GM19324 (cell line): ENCODE results near the gene PIEZO1.

Source experiments
- ATAC-seq: cut with Tn5 transposase; IDR thresholded peaks from one replicate; pipeline ENCODE4 v1.9.1; 2021; ENCODE audit warnings: mild to moderate bottlenecking, moderate library complexity; ENCODE audit not compliant: unreplicated experiment, low FRiP score

PIEZO1 gene

GRCh38 chr16:88711750-88712340 lies 73.2 kb downstream of the PIEZO1 start:
- ATAC-seq = no peak

- ATAC-seq = no peak
Measured at GRCh38 chr16:88710556-88710955, 74.5 kb downstream of the PIEZO1 start.

- no peak for ATAC-seq
Measured at GRCh38 chr16:88706965-88707826, 77.8 kb downstream of the PIEZO1 start.

- peak; percentile 81 for ATAC-seq
Measured at GRCh38 chr16:88706229-88706964, 78.6 kb downstream of the PIEZO1 start, which contains the start of the genes CTU2 and RNF166. Gene CTU2, plus strand, starts transcription at chr16:88706503. Its CDS starts 28 bp downstream, at chr16:88706531. Gene RNF166, minus strand, starts transcription at chr16:88706408. Its CDS starts 83 bp downstream, at chr16:88706325.

- peak; percentile 16 for ATAC-seq
Measured at GRCh38 chr16:88705801-88706228, 79.2 kb downstream of the PIEZO1 start.

- no peak for ATAC-seq
Measured at GRCh38 chr16:88705076-88705684, 79.8 kb downstream of the PIEZO1 start.

GRCh38 chr16:88703486-88704309 lies 81.3 kb downstream of the PIEZO1 start:
- no peak for ATAC-seq

GRCh38 chr16:88702371-88703210 lies 82.4 kb downstream of the PIEZO1 start:
- ATAC-seq = no peak

GRCh38 chr16:88701581-88702370 lies 83.2 kb downstream of the PIEZO1 start:
- ATAC-seq = no peak

GRCh38 chr16:88700636-88701482 lies 84.2 kb downstream of the PIEZO1 start:
- peak; percentile 71 for ATAC-seq

- no peak for ATAC-seq
Measured at GRCh38 chr16:88700322-88700635, 84.7 kb downstream of the PIEZO1 start.

GRCh38 chr16:88699180-88699579 lies 85.8 kb downstream of the PIEZO1 start:
- no peak for ATAC-seq

- ATAC-seq = no peak
Measured at GRCh38 chr16:88698646-88699045, 86.4 kb downstream of the PIEZO1 start.

- ATAC-seq = no peak
Measured at GRCh38 chr16:88697831-88698615, 87.0 kb downstream of the PIEZO1 start.

- ATAC-seq = no peak
Measured at GRCh38 chr16:88697116-88697830, 87.7 kb downstream of the PIEZO1 start.

GRCh38 chr16:88696441-88696840 lies 88.6 kb downstream of the PIEZO1 start:
- ATAC-seq = no peak
